Measurements from ENCODE around the gene SLCO1B1.

SLCO1B1 gene

DNA sequence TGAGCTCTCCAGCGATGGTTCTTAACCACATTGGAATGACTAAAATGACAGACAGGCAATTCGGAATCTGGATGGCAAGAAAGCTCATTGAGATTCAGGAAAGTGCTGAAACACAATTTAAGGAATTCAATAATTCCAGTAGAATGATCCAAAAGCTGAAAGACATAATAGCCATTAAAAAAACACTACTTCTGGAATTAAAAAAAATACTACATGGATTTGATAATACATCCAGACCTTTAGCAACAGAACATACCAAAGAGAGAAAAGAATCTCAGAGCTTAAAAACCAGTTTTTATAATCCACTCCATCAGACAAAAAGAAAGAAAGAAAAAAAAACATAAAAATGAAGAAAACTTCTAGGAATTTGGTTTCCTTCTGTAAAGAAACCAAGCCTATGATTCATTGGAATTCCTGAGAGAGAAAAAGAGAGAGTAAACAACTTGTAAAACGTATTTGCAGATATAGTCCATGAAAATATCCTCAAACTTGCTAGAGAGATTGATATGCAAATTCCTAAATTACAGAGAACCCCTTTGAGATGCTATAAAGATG, 52.8 kb downstream of the SLCO1B1 start:
- TF ChIP-seq POLR2AphosphoS5 (IDR thresholded peaks at IDR 0.05; ENCODE audit: low read depth, low read length) (no peak), SIN3A (IDR thresholded peaks at IDR 0.05; ENCODE audit: borderline replicate concordance, insufficient read depth, low read length) (no peak), FOXP2 (optimal IDR thresholded peaks at IDR 0.05; ENCODE audit: borderline replicate concordance, extremely low read depth, extremely low read length, insufficient read depth) (no peak), TAF1 (IDR thresholded peaks at IDR 0.05; ENCODE audit: borderline replicate concordance, insufficient read depth, low read length) (no peak)
- TF ChIP-seq, protein P1, sequence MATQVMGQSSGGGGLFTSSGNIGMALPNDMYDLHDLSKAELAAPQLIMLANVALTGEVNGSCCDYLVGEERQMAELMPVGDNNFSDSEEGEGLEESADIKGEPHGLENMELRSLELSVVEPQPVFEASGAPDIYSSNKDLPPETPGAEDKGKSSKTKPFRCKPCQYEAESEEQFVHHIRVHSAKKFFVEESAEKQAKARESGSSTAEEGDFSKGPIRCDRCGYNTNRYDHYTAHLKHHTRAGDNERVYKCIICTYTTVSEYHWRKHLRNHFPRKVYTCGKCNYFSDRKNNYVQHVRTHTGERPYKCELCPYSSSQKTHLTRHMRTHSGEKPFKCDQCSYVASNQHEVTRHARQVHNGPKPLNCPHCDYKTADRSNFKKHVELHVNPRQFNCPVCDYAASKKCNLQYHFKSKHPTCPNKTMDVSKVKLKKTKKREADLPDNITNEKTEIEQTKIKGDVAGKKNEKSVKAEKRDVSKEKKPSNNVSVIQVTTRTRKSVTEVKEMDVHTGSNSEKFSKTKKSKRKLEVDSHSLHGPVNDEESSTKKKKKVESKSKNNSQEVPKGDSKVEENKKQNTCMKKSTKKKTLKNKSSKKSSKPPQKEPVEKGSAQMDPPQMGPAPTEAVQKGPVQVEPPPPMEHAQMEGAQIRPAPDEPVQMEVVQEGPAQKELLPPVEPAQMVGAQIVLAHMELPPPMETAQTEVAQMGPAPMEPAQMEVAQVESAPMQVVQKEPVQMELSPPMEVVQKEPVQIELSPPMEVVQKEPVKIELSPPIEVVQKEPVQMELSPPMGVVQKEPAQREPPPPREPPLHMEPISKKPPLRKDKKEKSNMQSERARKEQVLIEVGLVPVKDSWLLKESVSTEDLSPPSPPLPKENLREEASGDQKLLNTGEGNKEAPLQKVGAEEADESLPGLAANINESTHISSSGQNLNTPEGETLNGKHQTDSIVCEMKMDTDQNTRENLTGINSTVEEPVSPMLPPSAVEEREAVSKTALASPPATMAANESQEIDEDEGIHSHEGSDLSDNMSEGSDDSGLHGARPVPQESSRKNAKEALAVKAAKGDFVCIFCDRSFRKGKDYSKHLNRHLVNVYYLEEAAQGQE (IDR thresholded peaks at IDR 0.05; ENCODE audit: insufficient read depth in 1 of 2, low read depth in 2 of 2, low read length in 2 of 2) = no peak

DNA sequence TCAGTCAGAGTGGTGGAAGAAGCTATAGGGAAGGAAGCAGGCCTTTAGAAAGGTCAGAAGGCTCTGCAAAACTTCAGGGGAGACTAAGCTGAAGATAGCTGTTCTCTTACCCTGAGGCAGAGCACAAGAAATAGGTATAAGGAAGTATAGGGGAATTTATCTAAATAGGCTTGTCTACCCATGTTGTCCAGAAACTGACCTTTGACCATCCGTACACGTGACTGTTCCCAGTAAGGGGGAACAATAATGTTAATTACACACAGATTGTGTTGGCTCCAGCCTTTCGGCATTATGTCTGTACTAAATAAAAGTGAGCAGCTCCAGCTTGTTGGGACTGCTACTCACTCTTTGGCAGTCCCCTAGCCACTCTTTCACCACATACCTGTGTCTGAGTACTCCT, 59.0 kb downstream of the SLCO1B1 start:
- TF ChIP-seq SIN3A (IDR thresholded peaks at IDR 0.05; ENCODE audit: borderline replicate concordance, insufficient read depth, low read length) = no peak
- no peak for TF ChIP-seq TAF1 (IDR thresholded peaks at IDR 0.05; ENCODE audit: borderline replicate concordance, insufficient read depth, low read length)
- TF ChIP-seq FOXP2 (optimal IDR thresholded peaks at IDR 0.05; ENCODE audit: borderline replicate concordance, extremely low read depth, extremely low read length, insufficient read depth) = no peak
- no peak for TF ChIP-seq POLR2AphosphoS5 (IDR thresholded peaks at IDR 0.05; ENCODE audit: low read depth, low read length)
- TF ChIP-seq, protein P1 (IDR thresholded peaks at IDR 0.05; ENCODE audit: insufficient read depth in 1 of 2, low read depth in 2 of 2, low read length in 2 of 2) = no peak

DNA sequence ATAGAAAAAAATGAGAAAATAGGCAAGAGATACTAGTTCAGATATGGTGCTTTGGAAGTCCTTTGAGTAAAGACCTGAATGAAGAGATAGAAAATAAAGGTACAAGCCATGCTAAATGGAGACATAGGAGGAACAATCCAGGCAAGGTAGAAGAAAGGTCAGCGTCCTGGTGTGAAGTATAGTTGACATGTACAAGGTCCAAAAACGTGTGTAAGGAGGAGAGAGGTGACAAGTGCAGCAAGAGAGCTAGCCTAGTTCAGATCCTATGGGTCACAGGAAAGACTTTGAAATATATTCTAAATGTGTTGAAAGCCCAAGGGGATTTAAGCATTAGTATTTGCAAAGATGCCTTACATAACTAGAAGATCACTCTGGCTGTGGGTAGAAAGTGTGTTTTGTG, 88.2 kb downstream of the SLCO1B1 start:
- TF ChIP-seq TAF1 (IDR thresholded peaks at IDR 0.05; ENCODE audit: borderline replicate concordance, insufficient read depth, low read length) (no peak), POLR2AphosphoS5 (IDR thresholded peaks at IDR 0.05; ENCODE audit: low read depth, low read length) (no peak), FOXP2 (optimal IDR thresholded peaks at IDR 0.05; ENCODE audit: borderline replicate concordance, extremely low read depth, extremely low read length, insufficient read depth) (no peak), SIN3A (IDR thresholded peaks at IDR 0.05; ENCODE audit: borderline replicate concordance, insufficient read depth, low read length) (no peak)
- TF ChIP-seq, protein P1 (IDR thresholded peaks at IDR 0.05; ENCODE audit: insufficient read depth in 1 of 2, low read depth in 2 of 2, low read length in 2 of 2) = no peak

DNA sequence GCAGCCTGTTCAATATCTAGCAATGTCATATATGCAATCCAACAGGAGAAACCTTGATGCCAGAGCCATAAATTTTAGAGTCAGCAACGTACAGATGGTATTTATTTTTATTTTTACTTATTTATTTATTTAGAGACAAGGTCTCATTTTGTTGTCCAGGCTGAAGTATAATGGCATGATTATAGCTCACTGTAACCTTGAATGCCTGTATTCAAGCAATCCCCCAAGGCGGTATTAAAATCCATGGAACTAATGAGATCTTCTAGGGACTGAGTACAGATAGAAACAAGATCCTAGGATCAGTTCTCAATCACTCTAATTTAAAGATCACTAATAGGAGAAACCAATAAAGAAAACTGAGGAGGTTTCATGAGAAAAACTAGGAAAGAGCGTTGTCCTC, 89.3 kb downstream of the SLCO1B1 start:
- TF ChIP-seq FOXP2 (optimal IDR thresholded peaks at IDR 0.05; ENCODE audit: borderline replicate concordance, extremely low read depth, extremely low read length, insufficient read depth) = no peak
- TF ChIP-seq TAF1 (IDR thresholded peaks at IDR 0.05; ENCODE audit: borderline replicate concordance, insufficient read depth, low read length) = no peak
- no peak for TF ChIP-seq POLR2AphosphoS5 (IDR thresholded peaks at IDR 0.05; ENCODE audit: low read depth, low read length)
- TF ChIP-seq SIN3A (IDR thresholded peaks at IDR 0.05; ENCODE audit: borderline replicate concordance, insufficient read depth, low read length) = no peak
- TF ChIP-seq, protein P1 (IDR thresholded peaks at IDR 0.05; ENCODE audit: insufficient read depth in 1 of 2, low read depth in 2 of 2, low read length in 2 of 2) = no peak

Data from PFSK-1 (cell line).